ENCODE results near the gene MAGI2.

The MAGI2 gene

GRCh38 chr7:79137942-79138341 is 315.5 kb downstream of the MAGI2 start:
- DNase-seq, result peak; percentile 76
- Histone ChIP-seq H4K8ac (ENCODE audit: low read length) (no peak overlapping the region), H3K18ac (ENCODE audit: low read depth in 1 of 2, low read length in 2 of 2) (no peak overlapping the region), H3K79me1 (replicated peaks; ENCODE audit: low read length, poor library complexity, severe bottlenecking) (no peaks in the 10 kb centered on the region), H3K4me2 (ENCODE audit: low read length, poor library complexity, severe bottlenecking) (no peak overlapping the region), H3K14ac (ENCODE audit: low read length in 2 of 2) (no peak overlapping the region), H4K91ac (ENCODE audit: low read length) (no peak overlapping the region), H3K4me1 (ENCODE audit: control insufficient read depth, insufficient read depth, low read depth, low read length) (no peaks in the 10 kb centered on the region), H2BK120ac (ENCODE audit: low read depth, low read length) (no peak overlapping the region), H3K4me3 (ENCODE audit: insufficient read depth in 1 of 2, low read depth in 1 of 2, low read length in 2 of 2) (no peak overlapping the region), H3K4ac (ENCODE audit: low read depth in 1 of 2, low read length in 2 of 2) (no peak overlapping the region), H2BK12ac (ENCODE audit: low read length in 2 of 2) (no peak overlapping the region), H2BK5ac (ENCODE audit: low read depth, low read length, poor library complexity, severe bottlenecking) (no peak overlapping the region), H3K9me3 (ENCODE audit: control insufficient read depth, low read length) (no peaks in the 10 kb centered on the region), H3K27me3 (ENCODE audit: control insufficient read depth in 1 of 2, insufficient read depth in 1 of 2, low read length in 2 of 2) (no peaks in the 10 kb centered on the region), H3K36me3 (ENCODE audit: control insufficient read depth in 1 of 2, insufficient read depth in 2 of 2, low read depth in 1 of 2, low read length in 2 of 2) (no peaks in the 10 kb centered on the region), H3K9ac (ENCODE audit: low read length) (no peak overlapping the region), H3K23ac (ENCODE audit: low read length in 2 of 2) (no peak overlapping the region), H3K27ac (ENCODE audit: low read length, poor library complexity, severe bottlenecking) (no peak overlapping the region), H2AFZ (ENCODE audit: low read depth, low read length) (no peak overlapping the region), H2BK15ac (ENCODE audit: low read depth, poor library complexity, severe bottlenecking) (no peak overlapping the region), H2AK5ac (ENCODE audit: low read length, severe bottlenecking) (no peak overlapping the region)
- WGBS, result 55% methylated on average over 3 of the region's 3 CpGs

GRCh38 chr7:79132844-79133451 is 320.5 kb downstream of the MAGI2 start:
- peak; percentile 19 for DNase-seq
- Histone ChIP-seq H2AFZ (ENCODE audit: low read depth, low read length) (no peak overlapping the region), H2BK12ac (ENCODE audit: low read length in 2 of 2) (no peak overlapping the region), H3K23ac (ENCODE audit: low read length in 2 of 2) (no peak overlapping the region), H2AK5ac (ENCODE audit: low read length, severe bottlenecking) (no peak overlapping the region), H4K91ac (ENCODE audit: low read length) (no peak overlapping the region), H3K9ac (ENCODE audit: low read length) (no peak overlapping the region), H2BK5ac (ENCODE audit: low read depth, low read length, poor library complexity, severe bottlenecking) (no peak overlapping the region), H3K79me1 (replicated peaks; ENCODE audit: low read length, poor library complexity, severe bottlenecking) (no peaks in the 10 kb centered on the region), H3K27me3 (ENCODE audit: control insufficient read depth in 1 of 2, insufficient read depth in 1 of 2, low read length in 2 of 2) (no peaks in the 10 kb centered on the region), H3K18ac (ENCODE audit: low read depth in 1 of 2, low read length in 2 of 2) (no peak overlapping the region), H3K4me1 (ENCODE audit: control insufficient read depth, insufficient read depth, low read depth, low read length) (no peaks in the 10 kb centered on the region), H2BK15ac (ENCODE audit: low read depth, poor library complexity, severe bottlenecking) (no peak overlapping the region), H3K4me2 (ENCODE audit: low read length, poor library complexity, severe bottlenecking) (no peak overlapping the region), H3K9me3 (ENCODE audit: control insufficient read depth, low read length) (no peaks in the 10 kb centered on the region), H3K36me3 (ENCODE audit: control insufficient read depth in 1 of 2, insufficient read depth in 2 of 2, low read depth in 1 of 2, low read length in 2 of 2) (no peaks in the 10 kb centered on the region), H3K4me3 (ENCODE audit: insufficient read depth in 1 of 2, low read depth in 1 of 2, low read length in 2 of 2) (no peak overlapping the region), H3K14ac (ENCODE audit: low read length in 2 of 2) (no peak overlapping the region), H3K4ac (ENCODE audit: low read depth in 1 of 2, low read length in 2 of 2) (no peak overlapping the region), H3K27ac (ENCODE audit: low read length, poor library complexity, severe bottlenecking) (no peak overlapping the region), H2BK120ac (ENCODE audit: low read depth, low read length) (no peak overlapping the region), H4K8ac (ENCODE audit: low read length) (no peak overlapping the region)
- WGBS, result 42% methylated on average over 3 of the region's 4 CpGs

GRCh38 chr7:79130715-79131114 is 322.8 kb downstream of the MAGI2 start:
- Histone ChIP-seq H3K4me3 (ENCODE audit: insufficient read depth in 1 of 2, low read depth in 1 of 2, low read length in 2 of 2) (no peak overlapping the region), H3K27me3 (ENCODE audit: control insufficient read depth in 1 of 2, insufficient read depth in 1 of 2, low read length in 2 of 2) (no peaks in the 10 kb centered on the region), H4K91ac (ENCODE audit: low read length) (no peak overlapping the region), H3K4ac (ENCODE audit: low read depth in 1 of 2, low read length in 2 of 2) (no peak overlapping the region), H2AFZ (ENCODE audit: low read depth, low read length) (no peak overlapping the region), H3K14ac (ENCODE audit: low read length in 2 of 2) (no peak overlapping the region), H2AK5ac (ENCODE audit: low read length, severe bottlenecking) (no peak overlapping the region), H2BK12ac (ENCODE audit: low read length in 2 of 2) (no peak overlapping the region), H4K8ac (ENCODE audit: low read length) (no peak overlapping the region), H2BK5ac (ENCODE audit: low read depth, low read length, poor library complexity, severe bottlenecking) (no peak overlapping the region), H3K27ac (ENCODE audit: low read length, poor library complexity, severe bottlenecking) (no peak overlapping the region), H3K36me3 (ENCODE audit: control insufficient read depth in 1 of 2, insufficient read depth in 2 of 2, low read depth in 1 of 2, low read length in 2 of 2) (no peaks in the 10 kb centered on the region), H3K23ac (ENCODE audit: low read length in 2 of 2) (no peak overlapping the region), H3K79me1 (replicated peaks; ENCODE audit: low read length, poor library complexity, severe bottlenecking) (no peaks in the 10 kb centered on the region), H3K4me1 (ENCODE audit: control insufficient read depth, insufficient read depth, low read depth, low read length) (no peaks in the 10 kb centered on the region), H2BK15ac (ENCODE audit: low read depth, poor library complexity, severe bottlenecking) (no peak overlapping the region), H3K9me3 (ENCODE audit: control insufficient read depth, low read length) (no peaks in the 10 kb centered on the region), H3K4me2 (ENCODE audit: low read length, poor library complexity, severe bottlenecking) (no peak overlapping the region), H3K18ac (ENCODE audit: low read depth in 1 of 2, low read length in 2 of 2) (no peak overlapping the region), H2BK120ac (ENCODE audit: low read depth, low read length) (no peak overlapping the region), H3K9ac (ENCODE audit: low read length) (no peak overlapping the region)
- no CpG with 5 or more reads among the region's 1 CpG for WGBS
- DNase-seq, result no peak

- Histone ChIP-seq H3K4ac (ENCODE audit: low read depth in 1 of 2, low read length in 2 of 2) (no peak overlapping the region), H3K27me3 (ENCODE audit: control insufficient read depth in 1 of 2, insufficient read depth in 1 of 2, low read length in 2 of 2) (no peaks in the 10 kb centered on the region)
These were observed 329.1 kb downstream of the MAGI2 start for GRCh38 chr7:79124331-79124730.

More at GRCh38 chr7:79124331-79124730, 329.1 kb downstream of the MAGI2 start:
- no peak for DNase-seq
- Histone ChIP-seq H3K27ac (ENCODE audit: low read length, poor library complexity, severe bottlenecking) (no peak overlapping the region), H2AK5ac (ENCODE audit: low read length, severe bottlenecking) (no peak overlapping the region), H2BK5ac (ENCODE audit: low read depth, low read length, poor library complexity, severe bottlenecking) (no peak overlapping the region), H4K8ac (ENCODE audit: low read length) (no peak overlapping the region), H3K9ac (ENCODE audit: low read length) (no peak overlapping the region), H2BK15ac (ENCODE audit: low read depth, poor library complexity, severe bottlenecking) (no peak overlapping the region), H4K91ac (ENCODE audit: low read length) (no peak overlapping the region), H3K9me3 (ENCODE audit: control insufficient read depth, low read length) (no peaks in the 10 kb centered on the region), H3K18ac (ENCODE audit: low read depth in 1 of 2, low read length in 2 of 2) (no peak overlapping the region), H3K23ac (ENCODE audit: low read length in 2 of 2) (no peak overlapping the region), H2BK120ac (ENCODE audit: low read depth, low read length) (no peak overlapping the region), H2BK12ac (ENCODE audit: low read length in 2 of 2) (no peak overlapping the region), H3K4me2 (ENCODE audit: low read length, poor library complexity, severe bottlenecking) (no peak overlapping the region), H3K4me3 (ENCODE audit: insufficient read depth in 1 of 2, low read depth in 1 of 2, low read length in 2 of 2) (no peak overlapping the region), H2AFZ (ENCODE audit: low read depth, low read length) (no peak overlapping the region), H3K36me3 (ENCODE audit: control insufficient read depth in 1 of 2, insufficient read depth in 2 of 2, low read depth in 1 of 2, low read length in 2 of 2) (no peaks in the 10 kb centered on the region), H3K14ac (ENCODE audit: low read length in 2 of 2) (no peak overlapping the region), H3K79me1 (replicated peaks; ENCODE audit: low read length, poor library complexity, severe bottlenecking) (no peaks in the 10 kb centered on the region), H3K4me1 (ENCODE audit: control insufficient read depth, insufficient read depth, low read depth, low read length) (no peaks in the 10 kb centered on the region)
- WGBS, result 100% methylated on average over 1 of the region's 2 CpGs
